Osteocyte (in vitro differentiated cells): ENCODE data around the gene INSRR. TPM values are rescaled to one million over a fixed set of nuclear protein-coding genes. Genes with fewer than 3 reads are reported as not detected.

Source experiments
- DNase-seq: peaks from one replicate; pipeline ENCODE4 v3.0.0; 2021; ENCODE audit warnings: mixed read lengths; ENCODE audit not compliant: unreplicated experiment; ENCODE audit errors: extremely low spot score
- H3K27ac Mint-ChIP-seq: one replicate; pipeline ENCODE4 v1.8.0; 2021; ENCODE audit warnings: mild to moderate bottlenecking, mixed read lengths; ENCODE audit not compliant: unreplicated experiment
- H3K27me3 Mint-ChIP-seq: one replicate; pipeline ENCODE4 v1.8.0; 2021; ENCODE audit warnings: mixed read lengths; ENCODE audit not compliant: unreplicated experiment
- H3K36me3 Mint-ChIP-seq: one replicate; pipeline ENCODE4 v1.8.0; 2021; ENCODE audit warnings: mixed read lengths; ENCODE audit not compliant: unreplicated experiment
- H3K4me1 Mint-ChIP-seq: one replicate; pipeline ENCODE4 v1.8.0; 2021; ENCODE audit warnings: mixed read lengths; ENCODE audit not compliant: unreplicated experiment
- H3K4me3 Mint-ChIP-seq: one replicate; pipeline ENCODE4 v1.8.0; 2021; ENCODE audit warnings: mild to moderate bottlenecking, moderate library complexity, mixed read lengths; ENCODE audit not compliant: unreplicated experiment
- H3K9me3 Mint-ChIP-seq: one replicate; pipeline ENCODE4 v1.8.0; 2021; ENCODE audit warnings: mixed read lengths; ENCODE audit not compliant: unreplicated experiment
- total RNA-seq: library from RNA; stranded (reverse); gene quantifications from 2 replicates; pipeline ENCODE4 v1.2.1, GENCODE V29; 2021
- TF ChIP-seq, protein P1 (sequence below): fragments of 200-600 bp; sonication (generic); IDR thresholded peaks from 2 replicates; pipeline ENCODE4 v1.5.0; 2021; ENCODE audit warnings: antibody characterized with exemption, mild to moderate bottlenecking, moderate library complexity

The INSRR gene
- total RNA-seq, 1 donor from 2014 or later: 0.21 TPM

DNA sequence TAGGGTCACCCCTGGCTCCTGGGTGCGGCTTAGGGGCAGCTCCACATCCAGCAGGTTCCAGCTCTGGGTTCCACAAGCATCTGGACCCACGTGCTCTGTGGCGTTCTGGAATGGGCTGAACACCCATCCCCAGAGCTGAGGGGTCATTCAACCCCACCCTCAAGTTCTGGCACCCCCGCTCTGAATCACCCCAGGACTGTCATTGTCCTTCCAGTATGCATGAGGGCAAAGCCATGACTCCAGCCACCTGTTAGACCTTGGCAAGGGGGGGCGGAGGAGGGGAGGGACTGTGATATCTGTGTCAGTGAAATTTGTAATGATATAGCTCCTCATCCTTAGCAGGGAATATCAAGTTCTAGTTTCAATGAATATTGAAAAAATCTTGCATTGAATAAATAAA, 12.3 kb downstream of the INSRR start:
- Mint-ChIP-seq H3K4me3 (no peak overlapping the region), H3K36me3 (no peaks in the 10 kb centered on the region), H3K27ac (no peak overlapping the region), H3K9me3 (no peaks in the 10 kb centered on the region), H3K27me3 (peaks cover 62% of the 10 kb centered on the region), H3K4me1 (no peaks in the 10 kb centered on the region)
- no peak for DNase-seq
- TF ChIP-seq, protein P1, sequence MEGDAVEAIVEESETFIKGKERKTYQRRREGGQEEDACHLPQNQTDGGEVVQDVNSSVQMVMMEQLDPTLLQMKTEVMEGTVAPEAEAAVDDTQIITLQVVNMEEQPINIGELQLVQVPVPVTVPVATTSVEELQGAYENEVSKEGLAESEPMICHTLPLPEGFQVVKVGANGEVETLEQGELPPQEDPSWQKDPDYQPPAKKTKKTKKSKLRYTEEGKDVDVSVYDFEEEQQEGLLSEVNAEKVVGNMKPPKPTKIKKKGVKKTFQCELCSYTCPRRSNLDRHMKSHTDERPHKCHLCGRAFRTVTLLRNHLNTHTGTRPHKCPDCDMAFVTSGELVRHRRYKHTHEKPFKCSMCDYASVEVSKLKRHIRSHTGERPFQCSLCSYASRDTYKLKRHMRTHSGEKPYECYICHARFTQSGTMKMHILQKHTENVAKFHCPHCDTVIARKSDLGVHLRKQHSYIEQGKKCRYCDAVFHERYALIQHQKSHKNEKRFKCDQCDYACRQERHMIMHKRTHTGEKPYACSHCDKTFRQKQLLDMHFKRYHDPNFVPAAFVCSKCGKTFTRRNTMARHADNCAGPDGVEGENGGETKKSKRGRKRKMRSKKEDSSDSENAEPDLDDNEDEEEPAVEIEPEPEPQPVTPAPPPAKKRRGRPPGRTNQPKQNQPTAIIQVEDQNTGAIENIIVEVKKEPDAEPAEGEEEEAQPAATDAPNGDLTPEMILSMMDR: no peak

DNA sequence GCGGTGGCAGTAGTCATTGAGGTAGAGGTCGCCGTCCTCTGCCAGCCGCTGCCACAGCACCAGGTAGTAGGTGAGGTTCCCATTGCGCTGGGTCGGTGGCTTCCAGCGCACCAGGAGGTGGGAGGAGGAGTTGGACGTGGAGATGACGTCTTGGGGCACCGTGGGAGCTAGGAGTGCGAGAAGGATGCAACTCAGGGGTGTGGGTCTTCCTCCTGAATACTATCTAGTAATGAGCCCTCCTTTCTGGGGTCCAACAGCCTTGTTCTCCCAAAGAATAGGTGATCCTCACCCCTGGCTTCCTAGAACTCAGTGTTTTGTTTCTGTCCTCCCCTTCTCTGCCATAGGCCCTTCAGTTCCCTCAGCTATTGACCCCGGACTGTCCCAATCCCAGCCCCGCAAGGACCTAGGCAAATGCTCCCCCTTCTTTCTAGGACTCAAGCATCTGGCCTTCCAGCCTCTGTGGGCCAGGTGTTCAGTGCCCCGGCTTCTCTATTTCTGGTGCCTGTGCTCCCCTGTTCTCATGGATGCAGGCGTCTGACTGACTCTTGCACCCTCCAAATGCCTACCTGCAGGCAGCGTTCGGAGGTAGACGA, 12.9 kb downstream of the INSRR start:
- Mint-ChIP-seq H3K4me3 (no peak overlapping the region), H3K27me3 (peaks cover 62% of the 10 kb centered on the region), H3K4me1 (no peaks in the 10 kb centered on the region), H3K27ac (no peak overlapping the region), H3K9me3 (no peaks in the 10 kb centered on the region), H3K36me3 (no peaks in the 10 kb centered on the region)
- TF ChIP-seq, protein P1: no peak
- DNase-seq: no peak

DNA sequence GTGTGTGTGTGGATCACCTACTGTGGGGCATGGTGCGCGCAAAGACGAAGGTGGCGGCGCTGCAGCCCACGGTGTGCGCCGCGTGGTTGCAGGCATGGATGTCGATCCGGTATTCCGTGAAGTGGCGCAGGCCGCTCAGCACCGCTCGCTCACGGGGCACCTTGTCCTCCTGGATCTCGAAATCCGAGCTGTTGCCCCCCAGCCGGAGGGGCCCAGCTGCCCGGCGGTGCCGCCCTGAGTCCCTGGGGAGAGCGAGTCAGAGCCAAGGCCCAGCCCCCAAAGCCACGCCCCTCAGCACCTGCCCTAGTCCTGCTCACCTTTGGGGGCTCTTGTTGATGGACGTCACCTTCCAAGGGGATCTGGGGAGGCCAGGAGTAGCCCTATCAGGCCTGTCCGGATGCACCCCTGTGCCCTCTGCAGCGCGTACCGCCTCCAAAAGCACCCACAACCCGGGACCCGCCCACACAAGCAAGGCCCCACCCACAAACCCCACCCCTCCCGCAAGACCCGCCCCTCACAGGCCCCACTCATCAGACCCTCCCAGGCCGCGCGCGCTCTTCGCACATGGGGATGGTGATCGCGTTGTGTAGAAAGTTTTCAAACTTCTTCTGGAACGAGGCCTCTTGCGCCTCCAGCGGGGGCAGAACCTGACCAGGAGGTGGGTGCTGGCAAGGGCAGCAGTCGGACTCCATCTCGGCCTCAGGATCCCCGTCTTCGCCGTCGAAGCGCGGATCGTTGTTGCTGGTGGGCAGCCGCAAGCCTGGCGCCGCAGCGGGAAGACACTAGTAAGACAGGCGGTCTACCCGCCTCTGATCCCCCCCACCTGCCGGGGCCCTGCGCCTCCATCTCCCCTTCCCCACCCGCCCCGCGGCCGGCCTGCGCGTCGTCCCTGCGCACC, 13.6 kb downstream of the INSRR start:
- TF ChIP-seq, protein P1: no peak
- Mint-ChIP-seq H3K4me3 (no peak overlapping the region), H3K4me1 (no peaks in the 10 kb centered on the region), H3K36me3 (no peaks in the 10 kb centered on the region), H3K9me3 (no peaks in the 10 kb centered on the region), H3K27ac (no peak overlapping the region), H3K27me3 (peaks cover 68% of the 10 kb centered on the region)
- DNase-seq: no peak

DNA sequence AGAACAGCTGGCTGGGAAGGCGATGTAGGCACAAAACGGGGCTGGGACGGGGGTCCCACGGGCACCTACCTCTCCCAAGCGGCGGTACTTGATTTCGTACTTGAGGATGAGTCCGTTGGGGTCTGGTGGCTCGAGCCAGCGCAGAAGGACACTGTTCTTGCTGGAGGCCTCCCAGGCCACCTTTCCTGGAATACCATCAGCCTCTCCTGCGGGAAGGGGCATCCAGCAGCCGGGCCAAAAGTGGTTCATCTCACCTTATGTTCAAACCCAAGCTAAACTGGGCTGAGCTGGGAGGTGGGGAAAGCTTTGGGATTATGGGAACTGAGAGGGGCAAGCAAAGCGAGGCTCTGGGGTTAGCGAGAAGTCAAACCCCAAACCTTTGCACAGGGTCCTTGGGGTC, 14.3 kb downstream of the INSRR start:
- TF ChIP-seq, protein P1: no peak
- Mint-ChIP-seq H3K4me1 (no peaks in the 10 kb centered on the region), H3K27me3 (peaks cover 72% of the 10 kb centered on the region), H3K27ac (no peak overlapping the region), H3K9me3 (no peaks in the 10 kb centered on the region), H3K4me3 (no peak overlapping the region), H3K36me3 (no peaks in the 10 kb centered on the region)
- no peak for DNase-seq

DNA sequence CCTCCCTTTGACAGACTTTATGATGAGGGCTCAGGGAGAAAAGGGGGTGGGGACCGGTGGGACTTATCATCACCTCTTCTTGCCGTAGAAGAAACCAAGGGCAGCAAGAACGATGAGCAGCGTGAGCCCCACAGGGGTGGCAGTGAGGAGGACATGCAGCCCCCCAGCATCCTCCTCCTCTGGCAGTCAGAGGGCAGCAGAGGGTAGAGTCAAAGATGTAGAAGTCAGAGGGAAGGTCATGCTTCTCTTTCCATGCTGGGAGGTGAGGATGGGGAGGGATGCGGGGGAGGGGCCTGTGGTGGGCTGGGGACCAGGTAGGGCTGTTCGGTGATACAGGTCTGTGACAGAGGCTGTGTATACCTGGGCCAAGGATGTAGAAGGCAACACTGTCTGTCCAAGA, 14.8 kb downstream of the INSRR start:
- DNase-seq: no peak
- peaks cover 73% of the 10 kb centered on the region for H3K27me3 Mint-ChIP-seq
- no peaks in the 10 kb centered on the region for H3K36me3 Mint-ChIP-seq
- no peak overlapping the region for H3K4me3 Mint-ChIP-seq
- no peaks in the 10 kb centered on the region for H3K9me3 Mint-ChIP-seq
- H3K4me1 Mint-ChIP-seq: no peaks in the 10 kb centered on the region
- TF ChIP-seq, protein P1: no peak
- H3K27ac Mint-ChIP-seq: no peak overlapping the region
